T-helper 1 cell (primary cell): ENCODE results near the gene MCAT.

ENCODE experiments used
- DNase-seq, 5 donors: peaks; one replicate each; pipeline ENCODE4 v3.0.0-alpha.2; 2012 to 2020
- total RNA-seq, 4 donors: gene quantifications; one replicate each; lab custom pipeline; 2026; lab: John Stamatoyannopoulos, UW

Gene MCAT, protein sequence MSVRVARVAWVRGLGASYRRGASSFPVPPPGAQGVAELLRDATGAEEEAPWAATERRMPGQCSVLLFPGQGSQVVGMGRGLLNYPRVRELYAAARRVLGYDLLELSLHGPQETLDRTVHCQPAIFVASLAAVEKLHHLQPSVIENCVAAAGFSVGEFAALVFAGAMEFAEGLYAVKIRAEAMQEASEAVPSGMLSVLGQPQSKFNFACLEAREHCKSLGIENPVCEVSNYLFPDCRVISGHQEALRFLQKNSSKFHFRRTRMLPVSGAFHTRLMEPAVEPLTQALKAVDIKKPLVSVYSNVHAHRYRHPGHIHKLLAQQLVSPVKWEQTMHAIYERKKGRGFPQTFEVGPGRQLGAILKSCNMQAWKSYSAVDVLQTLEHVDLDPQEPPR
- 4.6 to 6.7 (median 5.9) reads per million in 4 donors for total RNA-seq

DNA sequence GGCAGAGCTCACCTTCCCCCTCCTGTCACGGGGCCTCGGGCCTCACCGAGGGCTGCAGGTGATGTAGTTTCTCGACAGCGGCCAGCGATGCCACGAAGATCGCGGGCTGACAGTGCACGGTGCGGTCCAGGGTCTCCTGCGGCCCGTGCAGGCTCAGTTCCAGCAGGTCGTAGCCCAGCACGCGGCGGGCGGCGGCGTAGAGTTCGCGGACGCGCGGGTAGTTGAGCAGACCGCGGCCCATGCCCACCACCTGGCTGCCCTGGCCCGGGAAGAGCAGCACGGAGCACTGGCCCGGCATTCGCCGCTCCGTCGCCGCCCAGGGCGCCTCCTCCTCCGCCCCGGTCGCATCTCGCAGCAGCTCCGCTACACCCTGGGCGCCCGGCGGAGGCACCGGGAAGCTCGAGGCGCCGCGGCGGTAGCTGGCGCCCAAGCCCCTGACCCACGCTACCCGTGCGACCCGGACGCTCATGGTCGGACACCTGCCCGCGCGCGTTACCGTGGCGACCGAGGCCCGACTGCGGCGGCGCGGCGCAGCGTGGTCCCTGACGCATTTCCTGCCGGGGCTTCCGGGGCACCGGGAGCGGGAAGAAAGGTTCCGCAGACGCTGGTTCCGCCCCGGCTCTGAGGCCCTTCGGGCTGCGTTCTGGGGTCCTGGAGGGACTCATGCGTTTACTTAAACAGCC lies at the start of gene MCAT:
Gene MCAT (minus strand): TSS at position 519 of the 683 bp plus-strand sequence. CDS start 50 bp downstream, at position 469.
- DNase-seq, result peak; percentile 56 to 84 (median 67)

DNA sequence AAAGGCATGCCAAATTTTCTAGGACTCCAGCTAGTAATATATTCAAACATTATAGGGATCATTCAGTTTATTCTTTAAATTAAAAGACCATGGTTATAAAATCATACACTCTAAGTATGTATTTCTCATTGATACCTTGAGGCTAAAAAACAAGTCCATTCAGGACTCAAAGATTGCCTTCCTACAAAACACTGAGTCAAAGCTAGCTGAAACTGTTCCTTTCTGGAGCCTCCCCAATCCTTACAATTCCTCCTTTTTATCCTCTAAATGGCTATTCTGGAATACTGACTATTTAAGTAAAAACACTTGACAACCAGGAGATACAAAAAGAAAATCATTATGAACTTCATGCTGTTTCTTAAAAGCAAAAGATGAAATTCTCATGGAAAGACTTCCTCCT lies 48.6 kb upstream of the MCAT start:
- no peak for DNase-seq

DNA sequence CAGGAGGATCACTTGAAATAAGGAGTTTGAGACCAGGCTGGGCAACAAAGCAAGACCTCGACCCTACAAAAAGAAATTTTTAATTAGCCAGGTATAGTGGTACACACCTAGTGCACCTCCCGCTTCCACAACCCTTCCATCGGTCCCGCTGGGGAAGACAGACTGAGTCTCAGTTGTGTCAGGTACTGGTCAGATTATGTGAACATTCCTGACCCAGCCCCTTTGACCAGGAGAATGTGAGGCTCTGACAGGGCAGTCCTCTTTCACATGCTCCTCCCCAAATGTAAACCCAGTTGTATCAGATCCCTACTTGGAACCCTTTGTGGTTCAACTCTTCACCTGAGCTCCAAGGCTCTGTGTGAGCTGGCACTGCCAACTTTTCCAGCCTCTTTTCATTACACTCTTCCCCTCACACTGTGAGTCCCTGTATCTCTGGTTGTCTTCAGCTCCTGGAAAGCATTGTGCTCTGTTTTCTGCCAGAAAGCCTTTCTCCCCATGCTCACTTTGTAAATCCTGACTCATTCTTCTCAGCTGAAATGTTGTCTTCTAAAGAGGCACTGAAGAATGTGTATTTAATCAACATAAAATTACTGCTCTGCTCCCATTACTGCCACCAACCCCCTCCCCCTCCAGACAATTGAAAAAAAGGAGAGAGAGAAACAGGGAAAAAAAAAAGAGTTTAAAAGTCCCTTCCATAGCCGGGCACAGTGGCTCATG lies 45.8 kb upstream of the MCAT start:
- DNase-seq, result no peak

DNA sequence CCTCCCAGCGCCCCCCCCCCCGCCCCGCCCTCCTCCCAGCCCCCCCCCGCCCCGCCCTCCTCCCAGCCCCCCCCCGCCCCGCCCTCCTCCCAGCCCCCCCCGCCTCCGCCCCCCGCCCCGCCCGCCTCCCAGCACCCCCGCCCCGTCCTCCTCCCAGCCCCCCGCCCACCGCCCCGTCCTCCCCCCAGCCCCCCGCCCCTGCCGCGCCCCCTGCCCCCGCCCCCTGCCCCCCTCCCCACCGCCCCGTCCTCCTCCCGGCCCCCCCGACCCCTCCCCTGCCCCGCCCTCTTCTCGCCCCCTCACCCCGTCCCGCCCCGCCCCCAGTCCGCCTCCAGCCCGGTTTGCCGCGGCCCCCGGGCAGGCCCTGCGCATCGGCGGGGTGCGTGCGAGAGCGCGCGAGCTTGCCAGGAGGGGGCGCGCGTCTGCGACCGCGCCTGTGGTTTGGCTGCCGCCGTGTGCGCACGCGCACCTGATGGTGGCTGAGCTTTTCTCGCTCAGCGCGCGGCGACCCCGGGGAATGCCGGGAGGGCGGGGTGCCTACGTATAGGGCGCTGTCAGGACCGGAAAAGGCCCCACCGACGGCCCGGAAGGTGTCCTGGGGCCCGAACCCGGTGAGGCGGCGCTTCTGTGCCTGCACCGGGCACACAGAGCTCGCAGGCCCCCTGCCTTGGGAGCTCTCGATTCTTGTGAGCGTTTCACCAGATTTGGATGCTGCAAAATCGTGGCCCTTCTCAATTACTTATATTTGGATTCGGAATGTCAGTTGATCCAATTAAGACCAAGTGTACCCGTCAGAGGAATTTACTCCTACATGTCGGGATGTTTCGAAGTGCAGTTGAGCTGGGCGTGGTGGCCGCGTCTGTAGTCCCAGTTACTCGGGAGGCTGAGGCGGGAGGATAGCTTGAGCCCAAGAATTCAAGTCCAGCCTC lies 44.2 kb upstream of the MCAT start:
- DNase-seq, result peak; percentile 92 to 98 (median 92)

DNA sequence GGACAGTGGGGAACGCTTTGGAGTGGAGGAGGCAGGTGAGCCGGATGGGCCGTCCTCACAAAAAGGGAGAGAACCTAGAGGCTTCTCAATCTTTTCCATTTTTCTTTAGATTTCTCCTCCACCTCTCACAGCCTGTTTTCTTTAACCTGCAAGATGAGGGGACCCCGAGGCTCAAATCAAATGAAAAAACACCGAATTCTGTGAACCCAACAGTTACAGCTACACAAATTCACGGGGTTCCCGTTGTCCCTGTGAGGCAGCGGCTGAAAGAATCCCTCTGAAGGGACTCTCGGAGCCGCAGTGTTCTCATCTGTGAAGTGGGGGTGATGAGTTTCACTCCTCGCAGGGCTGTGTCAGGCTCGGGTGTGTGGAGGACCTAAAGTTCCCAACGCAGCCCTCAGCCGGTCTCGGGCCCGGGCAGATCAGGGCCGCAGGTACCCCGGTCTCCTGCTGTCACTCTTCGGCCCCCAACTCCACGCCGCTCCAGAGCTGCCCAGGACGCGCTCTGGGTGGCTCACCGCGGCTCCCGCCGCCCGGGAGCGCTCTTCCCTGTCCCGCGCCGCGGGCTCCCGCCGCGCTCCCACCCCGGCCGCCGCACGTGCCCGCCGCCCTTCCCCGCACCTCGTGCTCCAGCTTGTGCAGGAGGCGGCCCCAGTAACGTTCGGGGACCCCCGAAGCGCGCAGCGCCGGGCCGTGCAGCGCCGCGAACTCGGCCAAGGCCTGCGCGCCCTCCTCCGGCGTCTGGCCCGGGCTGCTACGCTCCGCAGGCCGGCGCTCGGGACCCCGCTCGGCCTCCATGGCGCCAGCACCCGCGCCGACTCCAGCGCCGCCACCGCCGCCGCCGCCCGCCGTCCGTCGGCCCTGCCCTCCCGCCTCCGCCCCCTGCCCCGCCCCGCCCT lies 43.3 kb upstream of the MCAT start, which contains the start of gene TTLL12:
Gene TTLL12 (minus strand): TSS at position 863 of the 899 bp plus-strand sequence. CDS start 65 bp downstream, at position 798.
- peak; percentile 47 to 77 (median 61) for DNase-seq

DNA sequence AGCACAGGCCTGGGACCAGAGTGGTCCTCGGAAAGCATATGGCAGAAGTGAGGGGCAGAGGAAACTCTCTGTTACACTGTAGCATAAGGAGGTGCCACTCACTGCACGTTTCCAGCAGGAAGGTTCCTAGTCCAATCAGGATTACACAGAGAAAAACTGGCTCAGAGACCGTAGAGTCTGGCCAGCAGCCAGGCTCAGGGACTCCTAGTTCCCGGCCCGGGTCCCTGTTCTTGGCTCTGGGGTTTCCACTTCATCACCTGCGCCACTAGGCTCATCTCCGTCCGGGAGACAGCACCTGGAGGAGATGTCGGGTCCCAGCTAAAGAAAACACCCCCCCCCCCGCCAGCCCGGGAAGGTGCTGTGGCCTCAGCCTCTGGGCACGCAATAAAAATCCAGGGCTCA lies 42.7 kb upstream of the MCAT start:
- no peak for DNase-seq

DNA sequence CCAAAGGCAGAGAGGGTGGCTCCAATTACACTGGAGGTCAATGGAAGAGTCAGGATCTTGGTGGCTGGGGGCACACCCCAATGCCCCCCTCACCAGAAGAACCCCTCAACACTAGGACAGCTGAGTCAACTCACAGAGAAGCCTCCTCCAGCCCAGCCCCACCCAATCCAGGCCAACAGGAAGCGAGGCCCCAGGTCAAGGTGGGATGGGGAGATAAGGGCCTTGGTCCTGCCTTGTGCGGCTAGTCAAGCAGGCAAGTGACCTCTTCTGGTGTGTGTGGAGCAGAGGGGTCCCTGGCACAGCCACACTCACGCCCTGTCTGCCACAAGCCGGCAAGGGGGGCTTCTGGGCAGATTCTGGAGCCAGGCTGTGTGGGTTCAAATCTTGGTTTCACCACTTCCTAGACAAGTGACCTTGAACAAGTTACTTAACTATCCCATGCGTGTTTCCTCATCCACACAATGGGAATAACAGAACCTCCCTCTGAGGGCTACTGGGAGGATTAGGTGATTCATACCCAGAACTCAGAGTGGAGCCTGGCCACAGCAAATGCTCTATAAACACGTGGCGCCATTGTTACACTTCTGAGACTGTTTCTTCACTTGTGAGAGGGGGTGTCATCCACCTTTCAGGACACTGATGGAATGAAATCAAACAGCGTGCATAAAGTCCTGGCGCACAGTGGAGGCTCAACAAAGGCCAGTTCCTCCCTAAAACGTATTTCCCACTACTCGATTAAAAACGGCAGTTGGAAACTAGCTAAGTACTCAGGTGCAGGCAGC lies 40.5 kb upstream of the MCAT start:
- no peak for DNase-seq

DNA sequence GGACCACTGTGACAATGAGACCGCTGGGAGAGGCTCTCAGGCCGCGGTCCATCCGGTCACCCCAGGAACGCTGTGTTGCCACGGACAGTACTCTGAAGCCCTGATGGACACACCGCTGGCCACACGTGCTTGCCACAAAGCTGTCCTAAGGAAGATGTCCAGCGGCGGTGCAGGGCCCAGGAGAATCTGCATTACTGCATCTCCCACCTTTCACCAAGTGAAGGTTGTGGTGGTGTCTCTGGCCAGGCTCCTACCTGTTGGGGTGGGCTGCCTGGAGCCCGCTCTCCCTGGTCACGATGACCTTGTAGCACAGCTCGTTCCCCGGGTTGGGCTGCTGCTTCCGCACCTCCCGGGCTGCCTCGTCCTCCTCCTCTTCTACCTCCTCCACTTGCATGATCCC lies 39.5 kb upstream of the MCAT start:
- no peak for DNase-seq

DNA sequence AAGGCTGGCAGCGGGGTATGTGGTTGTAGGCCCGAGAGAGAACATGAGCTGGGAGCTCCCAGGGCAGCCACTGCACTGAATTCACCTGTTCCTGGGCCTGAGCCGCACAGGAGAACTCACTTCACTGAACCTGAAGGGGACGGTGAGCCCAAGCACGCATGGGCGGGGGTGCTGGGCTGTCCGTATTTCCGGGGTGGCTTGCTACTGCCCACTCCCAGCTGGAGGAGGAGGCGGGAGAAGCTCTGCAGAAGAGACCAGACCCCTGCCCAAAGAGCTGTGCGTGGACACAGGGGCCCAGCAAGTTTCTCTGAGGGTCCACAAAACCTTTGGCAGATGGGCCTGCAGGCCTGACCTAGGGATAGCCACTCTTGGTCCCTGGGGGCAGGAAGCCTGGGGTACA lies 38.9 kb upstream of the MCAT start:
- DNase-seq, result no peak

DNA sequence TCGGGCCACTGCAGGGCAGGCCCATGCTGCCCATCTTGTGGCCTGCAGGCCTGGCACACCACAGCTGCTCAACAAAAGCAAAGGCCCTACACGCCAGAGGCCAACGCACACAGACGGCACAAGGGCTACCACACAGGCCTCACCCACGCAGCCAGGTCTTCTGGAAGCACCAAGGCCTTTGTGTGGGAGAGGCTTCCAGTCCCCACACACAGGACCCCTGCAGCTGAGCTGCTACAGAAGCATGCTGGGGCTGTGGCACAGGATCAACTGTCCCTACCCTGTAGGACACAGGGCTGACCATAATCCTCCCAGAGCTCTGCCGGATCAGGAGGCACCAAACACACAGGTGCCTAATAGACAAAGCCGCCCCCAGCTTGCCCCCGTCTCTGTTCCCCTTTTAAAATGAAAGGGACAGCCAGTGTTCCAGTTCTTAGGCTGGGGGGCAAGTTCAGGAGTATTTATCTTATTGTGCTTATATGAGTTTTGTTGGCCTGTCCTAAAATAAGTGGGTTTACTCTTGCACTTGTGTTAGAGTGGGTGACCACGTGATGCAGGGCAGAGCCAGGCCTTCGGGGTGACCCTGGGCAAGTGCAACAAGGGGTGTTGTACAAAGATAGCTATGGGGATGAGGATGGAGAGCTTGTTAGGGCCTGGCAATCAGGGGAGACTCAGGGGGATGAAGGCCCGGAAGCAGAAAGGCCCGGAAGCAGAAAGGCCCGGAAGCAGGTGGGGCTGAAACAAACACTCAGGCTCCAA lies 38.3 kb upstream of the MCAT start:
- no peak for DNase-seq

DNA sequence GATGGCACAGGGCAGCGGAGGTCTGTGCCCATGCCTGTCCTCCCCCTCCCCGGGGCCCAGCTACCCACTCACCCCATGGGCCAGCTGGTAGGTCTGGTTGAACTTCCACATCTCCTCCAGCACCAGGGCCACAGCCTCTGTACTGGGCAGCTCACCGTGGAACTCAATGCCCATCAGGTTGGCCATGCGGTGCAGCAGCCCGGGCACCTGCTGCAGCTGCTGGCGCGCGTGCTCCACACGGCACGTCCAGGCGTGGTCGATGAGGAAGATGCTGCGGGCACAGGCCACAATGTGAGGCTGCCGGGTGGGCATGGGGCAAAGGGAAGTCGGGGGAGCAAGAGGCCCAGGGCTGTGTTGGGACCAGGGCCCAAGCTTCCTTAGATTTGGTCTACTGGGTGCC lies 37.5 kb upstream of the MCAT start:
- DNase-seq, result no peak

DNA sequence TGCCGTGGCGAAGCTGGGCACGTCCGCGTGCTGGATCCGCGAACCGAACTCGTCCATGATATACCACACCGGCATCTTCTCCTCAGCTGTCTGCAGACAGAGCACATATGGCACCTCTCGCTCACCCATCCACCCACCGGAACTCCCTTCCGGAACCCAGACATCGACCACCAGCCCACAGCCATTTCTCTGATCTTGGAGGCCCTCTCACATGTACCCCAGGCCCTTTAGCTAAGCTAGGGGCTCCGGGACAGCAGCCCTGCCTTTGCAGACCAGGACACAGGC lies 36.7 kb upstream of the MCAT start:
- DNase-seq, result no peak

DNA sequence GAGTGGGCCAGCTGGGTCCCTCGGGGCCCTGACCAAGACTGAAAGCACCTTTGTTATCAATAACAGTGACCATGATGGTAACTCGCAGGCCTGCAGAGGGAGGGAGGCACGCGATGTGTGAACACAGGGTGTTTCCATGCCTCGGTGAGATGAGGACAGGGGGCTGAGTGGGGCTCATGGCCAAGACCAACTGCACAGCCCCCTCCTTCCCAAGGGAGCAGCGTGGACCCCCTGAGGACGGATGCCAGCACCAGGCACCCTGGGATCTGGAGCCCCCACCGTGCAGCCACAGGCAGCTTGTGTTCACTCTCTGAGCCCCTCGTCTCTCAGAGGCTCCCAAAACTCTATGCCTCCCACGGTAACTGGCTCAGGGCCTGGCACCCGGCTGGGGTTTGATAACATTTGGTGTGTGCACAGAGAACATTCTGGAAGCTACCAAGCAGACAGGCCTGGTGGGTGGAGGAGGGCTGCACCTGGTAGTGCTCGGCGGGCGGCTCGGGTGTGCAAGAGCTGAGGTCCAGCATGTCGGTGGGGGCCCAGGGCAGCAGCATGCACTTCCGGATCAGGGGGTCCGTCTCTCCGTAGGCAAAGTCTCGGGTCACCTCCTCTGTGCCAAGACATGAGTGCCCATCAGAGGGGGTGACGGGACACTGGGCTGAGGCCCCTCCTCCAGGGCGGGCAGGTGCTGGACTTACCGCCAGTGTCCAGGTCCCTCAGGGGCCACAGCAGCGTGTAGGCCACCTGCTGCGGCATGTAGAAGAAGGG lies 36.1 kb upstream of the MCAT start:
- DNase-seq, result no peak

DNA sequence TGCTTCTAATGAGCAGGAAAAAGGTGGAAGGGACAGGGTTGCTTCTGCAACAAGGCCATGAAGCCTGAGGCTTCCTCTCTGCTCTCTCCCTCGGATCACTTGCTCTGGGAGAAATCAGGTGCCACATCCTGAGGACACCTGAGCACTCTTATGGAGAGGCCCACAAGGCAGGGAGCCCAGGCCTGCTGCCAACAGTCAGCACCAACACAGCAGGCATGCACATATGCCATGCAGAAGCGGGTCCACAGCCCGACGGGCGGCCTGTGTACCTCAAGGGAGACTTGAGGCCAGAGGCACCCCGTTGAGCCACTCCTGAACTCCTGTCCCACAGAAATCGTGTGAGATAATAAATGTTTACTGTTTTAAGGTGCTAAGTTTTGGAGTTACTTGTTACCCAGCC lies 34.3 kb upstream of the MCAT start:
- no peak for DNase-seq

DNA sequence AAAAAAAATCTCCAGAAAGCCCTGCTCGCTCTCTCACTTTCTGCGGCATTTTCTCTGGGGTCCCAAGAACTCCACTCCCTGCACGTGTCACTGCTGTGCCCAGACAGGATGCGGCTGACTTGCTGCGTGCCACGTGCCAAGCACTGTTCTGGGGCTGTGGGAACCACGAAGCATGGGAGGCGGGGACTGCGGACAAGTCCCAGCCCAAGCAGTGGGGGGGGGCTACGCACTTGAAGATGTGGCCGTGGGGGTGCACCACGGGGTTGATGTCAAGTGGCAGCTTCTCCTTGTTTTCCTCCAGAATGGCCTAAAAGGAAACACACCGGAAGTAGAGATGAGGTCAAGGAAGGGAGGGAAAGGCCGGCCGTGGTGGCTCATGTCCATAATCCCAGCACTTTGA lies 32.9 kb upstream of the MCAT start:
- no peak for DNase-seq

DNA sequence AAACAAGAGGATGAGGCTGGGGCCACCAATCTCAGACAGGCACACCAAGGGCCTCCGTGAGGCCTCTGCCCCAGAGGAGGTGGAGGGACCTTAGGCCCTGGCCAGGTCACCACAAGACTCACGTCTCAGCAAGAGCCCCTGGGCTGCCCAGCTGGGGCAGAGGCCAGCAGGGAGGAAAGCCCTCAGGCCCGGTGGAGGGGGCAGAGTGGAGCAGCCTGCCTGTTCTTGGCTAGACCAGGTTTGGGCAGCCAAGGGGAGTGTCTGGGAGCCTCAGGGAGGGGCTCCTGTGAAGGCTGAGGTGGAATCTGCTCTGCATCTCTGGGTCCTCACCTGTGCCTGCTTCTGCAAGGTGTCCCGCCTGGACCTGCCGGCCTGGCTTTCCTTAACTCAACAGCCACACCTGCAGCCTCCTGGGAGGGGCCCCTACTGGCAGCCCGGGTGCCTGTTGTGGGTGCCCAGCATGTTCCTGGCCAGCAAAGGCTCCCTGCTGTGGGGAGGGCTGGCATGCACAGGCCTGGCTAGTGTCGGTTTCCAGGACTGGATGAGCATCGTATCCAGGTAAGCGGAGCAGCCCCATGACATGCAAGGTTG lies 31.8 kb upstream of the MCAT start:
- DNase-seq, result no peak

DNA sequence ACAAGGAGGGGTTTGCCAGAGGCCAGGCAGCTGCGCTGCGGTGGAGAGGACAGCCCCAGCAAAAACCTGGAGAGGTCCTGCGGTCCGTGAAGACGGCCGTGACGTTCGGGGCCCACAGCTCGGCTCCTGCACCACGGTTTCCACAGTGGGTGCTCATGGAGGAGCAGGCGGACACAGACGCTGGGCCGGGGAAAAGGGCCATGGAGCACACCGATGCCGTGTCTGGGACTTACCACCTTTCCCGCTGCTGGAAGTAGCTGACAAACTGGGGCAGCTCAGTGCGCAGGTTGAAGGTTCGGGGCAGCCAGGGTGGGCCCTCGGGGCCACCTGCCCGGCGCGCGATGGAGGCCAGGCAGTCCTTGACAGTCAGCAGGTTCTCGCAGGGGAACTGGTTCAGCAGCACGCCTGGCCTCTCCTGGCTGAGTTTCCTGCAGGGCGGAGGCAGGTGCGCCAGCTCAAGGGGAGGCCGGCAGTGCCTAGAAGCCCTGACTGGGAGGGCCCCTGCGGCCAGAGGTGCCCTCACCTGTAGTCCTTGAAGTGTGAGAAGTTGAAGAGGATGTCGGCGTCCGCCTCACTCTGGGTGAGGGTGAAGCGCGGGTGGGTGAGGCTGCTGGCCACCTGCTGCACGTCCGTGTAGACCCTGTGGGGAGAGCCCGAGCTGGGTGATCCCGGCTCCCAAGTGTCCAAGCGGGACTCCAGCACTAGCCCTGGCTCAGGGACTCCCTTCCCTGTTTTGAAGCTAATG lies 30.9 kb upstream of the MCAT start:
- no peak for DNase-seq

DNA sequence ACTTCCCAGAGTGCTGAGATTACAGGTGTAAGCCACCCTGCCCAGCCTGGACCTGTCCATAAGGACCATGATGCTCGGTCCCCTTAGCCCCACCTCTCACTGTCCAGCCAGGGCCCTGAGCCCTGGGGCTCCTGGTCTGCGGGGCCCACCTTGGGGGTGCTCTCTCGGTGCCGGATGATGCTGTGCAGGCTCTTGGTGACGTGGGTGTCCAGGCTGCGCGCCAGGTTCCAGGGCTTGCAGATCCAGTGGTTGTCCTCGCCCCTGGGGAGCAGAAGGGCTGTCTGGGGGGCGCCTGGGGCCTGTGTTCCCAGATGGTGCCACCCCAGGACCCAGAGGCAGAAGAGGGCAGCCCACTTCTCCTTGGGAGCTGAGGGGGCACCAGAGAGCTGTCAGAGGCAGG lies 30.4 kb upstream of the MCAT start:
- DNase-seq, result no peak
